Amygdala (tissue), 56 donors: ENCODE results near the gene RAD50.
"Not testable (repeated sequence)": the region's sequence is repeated elsewhere in the genome, so short reads cannot be mapped to it uniquely, and the experiment has no call there.

Experiments used
- DNase-seq, 56 donors: peaks; one replicate each; lab custom pipeline; 2025; lab: John Stamatoyannopoulos, UW

RAD50 gene

DNA sequence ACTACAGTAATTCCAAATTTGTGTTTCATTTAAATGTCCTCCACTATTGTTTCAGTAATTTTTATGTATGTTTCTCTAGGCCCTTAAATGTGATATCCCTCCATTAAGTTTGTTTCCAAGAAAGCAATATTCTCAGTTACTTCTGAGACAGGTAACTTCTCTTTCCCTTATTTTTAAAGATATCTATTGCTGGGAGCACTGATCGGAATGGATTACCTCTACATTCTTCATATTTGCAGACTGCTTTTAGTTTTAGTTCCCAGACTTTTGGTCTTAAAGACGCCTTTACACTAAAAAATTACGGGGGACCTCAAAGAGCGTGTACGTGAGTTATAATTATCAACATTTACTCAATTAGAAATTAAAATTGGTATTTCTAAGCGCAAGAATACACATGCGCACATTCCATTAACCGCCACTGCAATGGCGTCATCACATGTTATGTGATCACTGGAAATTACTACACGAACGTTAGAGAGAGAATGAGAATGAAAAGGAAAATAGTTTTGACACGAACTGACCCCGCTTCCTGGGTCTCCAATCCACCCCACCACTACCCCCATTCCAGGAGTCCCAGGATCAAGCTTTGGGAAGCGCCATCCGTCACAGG lies 519 bp upstream of the RAD50 start:
- no peak for DNase-seq

DNA sequence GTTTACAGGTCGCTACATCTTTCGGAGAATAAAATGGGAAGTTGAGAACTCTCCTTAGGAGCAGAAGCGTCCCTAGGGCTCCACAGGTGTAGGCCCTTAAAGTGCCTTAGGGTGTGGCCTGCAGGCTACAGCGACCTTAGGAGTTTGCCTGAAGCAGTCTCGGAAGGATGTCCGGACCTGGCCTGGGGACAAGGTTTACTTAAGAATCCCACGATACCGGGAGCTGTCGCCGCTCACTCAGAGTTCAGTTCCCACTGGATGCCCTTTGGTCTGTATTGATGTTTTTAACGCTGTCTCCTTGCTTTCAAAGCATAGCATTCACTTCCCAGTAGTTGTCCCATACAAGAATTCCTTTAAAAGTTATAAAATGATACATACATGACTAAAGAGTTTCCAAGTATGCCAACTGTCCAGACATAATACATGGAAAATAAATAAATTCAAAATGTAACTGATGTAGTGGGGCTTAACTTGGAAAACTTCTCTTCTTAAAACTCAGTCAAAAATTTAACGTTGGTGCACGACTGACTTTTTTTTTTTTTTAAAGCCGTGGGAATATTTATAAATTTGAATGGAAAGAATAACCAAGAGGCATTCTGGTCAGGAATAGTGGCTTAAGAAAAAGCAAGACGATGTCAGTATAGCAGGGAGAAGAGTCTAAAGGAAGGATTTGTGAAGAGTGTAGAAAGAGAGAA lies 848 bp downstream of the RAD50 start:
- DNase-seq: peak in 4 of 56 donors; percentile 4 to 52 (median 16)

DNA sequence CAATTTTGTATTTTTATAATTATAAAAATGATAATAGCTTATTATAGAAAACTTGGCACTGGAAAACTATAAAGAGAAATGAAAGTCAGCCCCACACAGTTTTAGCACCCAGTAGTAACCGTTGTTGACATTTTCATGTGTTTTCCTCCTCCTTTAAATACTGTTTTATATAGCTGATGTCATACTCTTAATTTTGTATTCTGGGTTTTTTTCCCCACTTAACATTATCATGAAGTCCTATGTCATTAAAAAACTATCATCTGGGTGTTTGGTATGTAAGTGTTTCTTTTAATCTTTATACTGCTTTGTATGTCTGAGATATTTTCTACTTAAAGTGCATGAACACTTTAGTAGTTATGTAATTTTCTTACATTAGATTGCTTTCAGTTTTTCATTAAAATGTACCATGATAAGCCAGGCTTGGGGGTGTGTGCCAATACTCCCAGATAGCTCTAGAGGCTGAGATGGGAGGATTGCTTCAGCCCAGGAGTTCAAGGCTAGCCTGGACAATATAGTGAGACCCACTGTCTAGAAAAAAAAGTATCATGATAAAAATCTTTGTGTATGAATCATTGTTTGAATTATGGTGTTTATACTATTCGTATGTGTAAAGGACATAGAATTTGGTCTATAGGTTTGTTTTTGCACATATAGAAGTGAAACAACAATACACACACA lies 2.7 kb downstream of the RAD50 start:
- DNase-seq: no peak

- no peak for DNase-seq
These were observed 4.8 kb downstream of the RAD50 start for GRCh38 chr5:132561601-132562000.

DNA sequence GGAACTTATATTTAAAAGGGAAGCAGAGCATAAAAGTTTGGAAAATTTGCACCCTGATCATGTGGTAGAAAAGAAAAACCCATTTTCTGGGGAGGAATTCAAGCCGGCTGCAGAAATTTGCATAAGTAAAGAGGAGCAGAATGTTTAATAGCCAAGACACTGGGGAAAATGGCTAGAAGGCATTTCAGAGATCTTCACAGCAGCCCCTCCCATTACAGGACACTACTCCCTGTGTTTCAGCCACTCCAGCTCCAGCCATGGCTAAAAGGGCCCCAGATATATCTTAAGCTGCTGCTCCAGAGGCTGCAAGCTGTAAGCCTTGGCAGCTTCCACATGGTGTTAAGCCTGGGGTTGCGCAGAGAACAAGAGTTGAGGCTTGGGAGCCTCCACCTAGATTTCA lies 7.8 kb downstream of the RAD50 start:
- DNase-seq: not testable (repeated sequence)

- DNase-seq: no peak
These were observed 9.9 kb downstream of the RAD50 start for GRCh38 chr5:132566657-132567056.

DNA sequence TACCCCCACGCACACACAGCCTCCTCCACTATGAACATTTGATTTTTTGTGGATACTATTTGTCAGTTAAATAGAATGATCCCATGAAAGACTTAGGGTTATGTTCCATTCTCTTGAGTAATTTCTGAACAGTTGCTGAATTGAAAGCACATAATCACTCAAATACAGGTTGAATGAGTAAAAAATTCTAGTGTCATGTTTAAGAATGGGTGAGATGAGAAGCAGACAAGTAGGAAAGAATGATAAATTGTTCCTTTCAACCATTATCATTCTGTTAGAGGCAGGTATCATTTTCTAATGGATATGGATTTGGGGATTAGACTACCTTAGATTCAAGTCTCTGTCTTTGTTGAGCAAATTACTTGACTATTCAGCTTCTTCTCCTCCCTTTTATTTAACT lies 19.3 kb downstream of the RAD50 start:
- DNase-seq: no peak

DNA sequence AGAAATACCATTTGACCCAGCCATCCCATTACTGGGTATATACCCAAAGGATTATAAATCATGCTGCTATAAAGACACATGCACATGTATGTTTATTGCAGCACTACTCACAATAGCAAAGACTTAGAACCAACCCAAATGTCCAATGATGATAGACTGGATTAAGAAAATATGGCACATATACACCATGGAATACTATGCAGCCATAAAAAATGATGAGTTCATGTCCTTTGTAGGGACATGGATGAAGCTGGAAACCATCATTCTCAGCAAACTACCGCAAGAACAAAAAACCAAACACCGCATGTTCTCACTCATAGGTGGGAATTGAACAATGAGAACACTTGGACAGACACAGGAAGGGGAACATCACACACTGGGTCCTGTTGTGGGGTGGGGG lies 27.8 kb downstream of the RAD50 start:
- DNase-seq: not testable (repeated sequence)

GRCh38 chr5:132586063-132586462 lies 29.3 kb downstream of the RAD50 start:
- no peak for DNase-seq

DNA sequence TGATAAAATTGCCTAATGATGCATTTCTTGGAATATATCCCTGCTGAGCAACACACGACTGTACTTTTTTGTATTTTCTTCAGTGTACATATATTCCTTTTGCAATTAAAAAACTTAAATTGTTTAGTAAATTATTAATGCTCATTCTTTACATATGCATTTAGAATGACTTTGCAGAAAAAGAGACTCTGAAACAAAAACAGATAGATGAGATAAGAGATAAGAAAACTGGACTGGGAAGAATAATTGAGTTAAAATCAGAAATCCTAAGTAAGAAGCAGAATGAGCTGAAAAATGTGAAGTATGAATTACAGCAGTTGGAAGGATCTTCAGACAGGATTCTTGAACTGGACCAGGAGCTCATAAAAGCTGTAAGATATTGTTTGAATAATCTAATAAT lies 32.7 kb downstream of the RAD50 start:
- no peak for DNase-seq

- DNase-seq: no peak
These were observed 34.4 kb downstream of the RAD50 start for GRCh38 chr5:132591145-132591544.

DNA sequence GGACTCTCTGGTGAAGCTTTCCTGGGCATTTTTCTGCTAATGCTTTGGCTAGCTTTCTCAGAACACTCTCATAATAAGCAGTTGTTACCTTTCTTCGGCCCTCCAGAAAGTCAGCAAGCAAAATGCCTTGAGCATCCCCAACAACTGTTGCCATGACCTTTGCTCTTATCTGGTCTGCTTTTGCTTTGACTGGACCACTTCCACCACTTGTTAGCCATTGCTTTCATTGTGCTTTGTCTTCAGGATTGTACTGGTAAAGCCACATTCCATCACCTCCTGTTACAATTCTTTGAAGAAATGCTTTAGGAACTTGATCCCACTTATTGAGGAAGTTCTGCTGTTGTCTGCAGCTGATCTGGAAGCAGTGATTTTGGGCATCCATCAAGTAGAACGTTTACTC lies 35.7 kb downstream of the RAD50 start:
- DNase-seq: no peak

GRCh38 chr5:132594170-132594569 lies 37.4 kb downstream of the RAD50 start:
- DNase-seq: no peak

DNA sequence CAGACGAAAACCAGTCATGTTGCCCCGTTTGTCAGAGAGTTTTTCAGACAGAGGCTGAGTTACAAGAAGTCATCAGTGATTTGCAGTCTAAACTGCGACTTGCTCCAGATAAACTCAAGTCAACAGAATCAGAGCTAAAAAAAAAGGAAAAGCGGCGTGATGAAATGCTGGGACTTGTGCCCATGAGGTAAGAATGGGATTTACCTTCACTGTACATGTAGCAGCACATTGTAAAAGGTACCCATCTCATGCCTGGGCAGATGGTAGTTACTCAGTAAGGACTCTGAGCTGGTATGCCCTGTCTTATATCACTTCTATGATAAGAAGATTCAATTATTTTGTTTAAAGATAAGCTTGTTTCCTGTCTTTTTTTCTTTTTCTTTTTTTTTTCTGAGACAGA lies 38.8 kb downstream of the RAD50 start:
- DNase-seq: no peak

GRCh38 chr5:132601071-132601728 lies 44.4 kb downstream of the RAD50 start:
- DNase-seq: no peak

- DNase-seq: no peak
These were observed 50.3 kb downstream of the RAD50 start for GRCh38 chr5:132607095-132607494.

DNA sequence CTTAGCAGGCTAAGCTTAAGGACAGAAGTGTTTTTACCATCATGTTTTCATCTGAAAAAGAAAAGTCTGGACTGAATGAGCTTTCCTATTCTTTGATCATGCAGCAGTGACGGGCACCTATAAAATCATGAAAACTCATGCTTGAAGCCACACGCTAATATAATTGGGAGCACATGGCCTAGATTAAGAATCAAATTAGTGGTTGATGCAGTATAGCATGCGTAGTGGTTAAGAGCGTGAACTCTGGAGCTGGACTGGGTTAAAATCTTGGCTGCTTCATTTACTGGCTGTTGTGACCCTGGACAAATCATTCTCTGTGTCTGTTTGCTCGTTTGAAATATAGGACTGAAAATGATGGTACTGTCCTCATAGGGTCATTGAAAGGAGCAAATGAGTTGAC lies 51.3 kb downstream of the RAD50 start:
- DNase-seq: no peak

DNA sequence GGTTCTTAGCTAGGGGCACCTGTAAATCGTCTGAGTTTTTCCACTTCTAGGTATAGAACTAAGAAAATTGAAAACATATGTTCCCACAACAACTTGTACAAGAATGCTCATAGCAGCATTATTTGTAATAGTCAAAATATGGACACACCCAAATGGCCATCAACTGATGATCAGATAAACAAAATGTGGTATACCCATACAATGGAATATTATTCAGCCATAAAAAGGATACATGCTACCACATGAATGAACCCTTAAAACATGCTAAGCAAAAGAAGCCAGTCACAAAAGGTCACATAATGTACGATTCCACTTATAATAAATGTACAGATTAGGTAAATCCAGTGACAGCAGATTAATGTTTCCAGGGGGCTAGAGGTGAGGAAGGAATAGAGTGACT lies 55.2 kb downstream of the RAD50 start:
- DNase-seq: no peak

- DNase-seq: no peak
These were observed 56.1 kb downstream of the RAD50 start for GRCh38 chr5:132612846-132613245.

- no peak for DNase-seq
These were observed 64.9 kb downstream of the RAD50 start for GRCh38 chr5:132621699-132622098.

GRCh38 chr5:132622608-132623007 lies 65.8 kb downstream of the RAD50 start:
- no peak for DNase-seq
